Right renal cortex interstitium (tissue), 3 donors: Measurements from ENCODE around the gene KAZN. TPM values are rescaled to one million over a fixed set of nuclear protein-coding genes. Genes with fewer than 3 reads are reported as not detected.

Experiments used
- DNase-seq, 3 donors: peaks; one replicate each; pipeline ENCODE4 v3.0.0-alpha.2; 2013; ENCODE audit warnings: low read depth in 3 of 3, low spot score in 2 of 3
- polyA plus RNA-seq, 3 donors: library from polyadenylated mRNA; unstranded; fragments of 120-200 nt; gene quantifications; one replicate each; pipeline ENCODE4 v1.2.1, GENCODE V29; 2013; ENCODE audit not compliant: insufficient read length in 3 of 3

The KAZN gene
- polyA plus RNA-seq, 3 donors = 31.1 to 37.0 (median 31.5) TPM

- no peak for DNase-seq
These were observed 275.2 kb downstream of the KAZN start for GRCh38 chr1:14873677-14874076.

GRCh38 chr1:14875524-14876509 lies 277.3 kb downstream of the KAZN start:
- DNase-seq = no peak

GRCh38 chr1:14876747-14877146 lies 278.3 kb downstream of the KAZN start:
- no peak for DNase-seq

- no peak for DNase-seq
These were observed 278.7 kb downstream of the KAZN start for GRCh38 chr1:14877224-14877623.

- no peak for DNase-seq
These were observed 279.6 kb downstream of the KAZN start for GRCh38 chr1:14878124-14878523.

- no peak for DNase-seq
These were observed 280.5 kb downstream of the KAZN start for GRCh38 chr1:14878951-14879350.

- no peak for DNase-seq
These were observed 282.2 kb downstream of the KAZN start for GRCh38 chr1:14880456-14881316.

- DNase-seq = no peak
These were observed 283.5 kb downstream of the KAZN start for GRCh38 chr1:14881775-14882672.

GRCh38 chr1:14884614-14885175 lies 286.2 kb downstream of the KAZN start:
- no peak for DNase-seq

GRCh38 chr1:14887044-14887566 lies 288.6 kb downstream of the KAZN start:
- no peak for DNase-seq

- DNase-seq = no peak
These were observed 289.4 kb downstream of the KAZN start for GRCh38 chr1:14887764-14888350.

GRCh38 chr1:14888374-14888773 lies 289.9 kb downstream of the KAZN start:
- DNase-seq = no peak

- DNase-seq = no peak
These were observed 291.4 kb downstream of the KAZN start for GRCh38 chr1:14889825-14890440.

GRCh38 chr1:14891991-14892390 lies 293.5 kb downstream of the KAZN start:
- DNase-seq = no peak

GRCh38 chr1:14894811-14895560 lies 296.5 kb downstream of the KAZN start:
- DNase-seq = no peak

- DNase-seq = no peak
These were observed 297.2 kb downstream of the KAZN start for GRCh38 chr1:14895727-14896126.

GRCh38 chr1:14896381-14897079 lies 298.0 kb downstream of the KAZN start:
- no peak for DNase-seq

- no peak for DNase-seq
These were observed 298.6 kb downstream of the KAZN start for GRCh38 chr1:14897080-14897449.
